Right cardiac atrium (tissue), 5 donors: Measurements from ENCODE around the gene MTFMT. TPM values are rescaled to one million over a fixed set of nuclear protein-coding genes. Genes with fewer than 3 reads are reported as not detected.
"Not testable (repeated sequence)": the region's sequence is repeated elsewhere in the genome, so short reads cannot be mapped to it uniquely, and the experiment has no call there.

Source experiments
- ATAC-seq, 2 donors: fragments of 200-7000 bp; cut with Tn5 transposase; one replicate each; pipeline versions ENCODE4 v1.8.0 to v1.9.1; 2020; ENCODE audit warnings: moderate library complexity in 2 of 2, mild to moderate bottlenecking in 1 of 2
- DNase-seq, 3 donors: peaks; one replicate each; pipeline ENCODE4 v3.0.0-alpha.2; 2020
- H3K27ac ChIP-seq: one replicate; pipeline ENCODE4 v1.5.1; 2013; ENCODE audit warnings: mild to moderate bottlenecking, low read length, control low read depth, moderate library complexity
- H3K27me3 ChIP-seq: one replicate; pipeline ENCODE4 v1.6.1; 2013; ENCODE audit not compliant: control insufficient read depth, insufficient read depth
- H3K4me1 ChIP-seq: one replicate; pipeline ENCODE4 v1.6.1; 2013; ENCODE audit warnings: low read length; ENCODE audit not compliant: control insufficient read depth, insufficient read depth
- H3K4me3 ChIP-seq: one replicate; pipeline ENCODE4 v1.5.1; 2013; ENCODE audit warnings: low read length, control low read depth
- H3K9me3 ChIP-seq: one replicate; pipeline ENCODE4 v1.6.1; 2013; ENCODE audit warnings: low read length; ENCODE audit not compliant: control insufficient read depth
- WGBS: extraction: QIAGEN DNeasy Blood & Tissue Kit; methylation state at CpG from one replicate; pipeline ENCODE4 v1.1.7; 2013; 5-methylcytosine and 5-hydroxymethylcytosine counted together
- intact Hi-C, 4 donors: fragments of 100-400 bp; cut with DNase I; formaldehyde crosslinking; loops; one replicate each; pipeline versions ENCODE4 v1.11.0 to v1.14.0; 2022 to 2023
- polyA plus RNA-seq: library from polyadenylated mRNA; stranded (reverse); fragments of 200-250 nt; gene quantifications from one replicate; pipeline ENCODE4 v1.2.3, GENCODE V29; 2013
- total RNA-seq, 4 donors: library from RNA; stranded (reverse); fragmentation: NEBNext Ultra II Directional; extraction: Animal tissue kit (Norgen Biotek cat#: 25700); gene quantifications; one replicate each; pipeline ENCODE4 v1.2.1, GENCODE V29; 2021
- donor health status: healthy with polysubstance abuse.
- donor health status: DM: no; HTN: yes; CAD: no.
- donor health status: DM: no; HTN: no; CAD: no.
- donor health status: DM: no; HTN: yes; CAD: no; lungs with severe emphysema.
- donor health status: DM: yes; HTN: yes; CAD: no.

The MTFMT gene
- total and polyA plus RNA-seq, 5 donors, result 9.9 to 18.0 (median 17.5) TPM

- H3K4me3 ChIP-seq, result no peak overlapping the region
- DNase-seq (no peak), ATAC-seq (no peak)
- H3K27me3 ChIP-seq, result no peaks in the 10 kb centered on the region
- H3K9me3 ChIP-seq, result no peaks in the 10 kb centered on the region
- WGBS, result 84% methylated on average over 1 of the region's 1 CpG
- intact Hi-C loops, result loop anchor here in 1 of 4 donors (10.0 kb wide), 1 partner anchor 57 kb away; no protein-coding TSS in a partner anchor
- H3K27ac ChIP-seq, result no peak overlapping the region
- no peaks in the 10 kb centered on the region for H3K4me1 ChIP-seq
These were observed 7.9 kb upstream of the MTFMT start for GRCh38 chr15:65037309-65037708.

- ATAC-seq (no peak), DNase-seq (no peak)
- Histone ChIP-seq H3K9me3 (no peaks in the 10 kb centered on the region), H3K4me1 (no peaks in the 10 kb centered on the region), H3K27ac (no peak overlapping the region), H3K4me3 (no peak overlapping the region), H3K27me3 (no peaks in the 10 kb centered on the region)
- WGBS, result 86% methylated on average over 11 of the region's 11 CpGs
- intact Hi-C loops, result loop anchor here in 3 of 4 donors (5.0 to 10.0 kb wide), 2 partner anchors 60 to 68 kb away; no protein-coding TSS in a partner anchor
These were observed 5.3 kb upstream of the MTFMT start for GRCh38 chr15:65034719-65035118.

GRCh38 chr15:65033659-65034269, 4.3 kb upstream of the MTFMT start:
- DNase-seq (no peak), ATAC-seq (peak in 1 of 2 donors; percentile 27)
- intact Hi-C loops, result loop anchor here in 3 of 4 donors (5.0 to 10.0 kb wide), 2 partner anchors 61 to 69 kb away; no protein-coding TSS in a partner anchor
- Histone ChIP-seq H3K27me3 (no peaks in the 10 kb centered on the region), H3K9me3 (no peaks in the 10 kb centered on the region), H3K4me3 (no peak overlapping the region), H3K27ac (no peak overlapping the region), H3K4me1 (no peaks in the 10 kb centered on the region)
- WGBS, result 13% methylated on average over 4 of the region's 4 CpGs

- no peak overlapping the region for H3K4me3 ChIP-seq
- H3K4me1 ChIP-seq, result peaks cover 5% of the 10 kb centered on the region
- H3K27me3 ChIP-seq, result no peaks in the 10 kb centered on the region
- WGBS, result 30% methylated on average over 13 of the region's 13 CpGs
- peak; percentile 51 to 81 (median 77) for DNase-seq
- ATAC-seq, result peak; percentile 72 to 76
- intact Hi-C loops, result loop anchor here in 3 of 4 donors (5.0 to 10.0 kb wide), 2 partner anchors 62 to 69 kb away; no protein-coding TSS in a partner anchor
- no peaks in the 10 kb centered on the region for H3K9me3 ChIP-seq
- no peak overlapping the region for H3K27ac ChIP-seq
These were observed 3.5 kb upstream of the MTFMT start for GRCh38 chr15:65032801-65033537.

GRCh38 chr15:65029736-65030208, 333 bp upstream of the MTFMT start:
- Histone ChIP-seq H3K4me1 (peaks cover 7% of the 10 kb centered on the region), H3K27ac (no peak overlapping the region), H3K9me3 (no peaks in the 10 kb centered on the region), H3K27me3 (no peaks in the 10 kb centered on the region), H3K4me3 (peak overlapping the region; percentile 75)
- intact Hi-C loops, result loop anchor here in 3 of 4 donors (5.0 to 10.0 kb wide), 2 partner anchors 65 to 73 kb away; no protein-coding TSS in a partner anchor
- no peak for ATAC-seq
- 63% methylated on average over 12 of the region's 12 CpGs for WGBS
- DNase-seq, result no peak

- Histone ChIP-seq H3K9me3 (no peaks in the 10 kb centered on the region), H3K27me3 (no peaks in the 10 kb centered on the region), H3K27ac (no peak overlapping the region), H3K4me1 (peaks cover 7% of the 10 kb centered on the region), H3K4me3 (peak overlapping the region; percentile 75)
- ATAC-seq (peak in 1 of 2 donors; percentile 9), DNase-seq (no peak)
- WGBS, result 54% methylated on average over 10 of the region's 10 CpGs
- intact Hi-C loops, result no loop called here
These were observed 1.1 kb downstream of the MTFMT start for GRCh38 chr15:65028338-65028737.

- ATAC-seq (no peak), DNase-seq (no peak)
- Histone ChIP-seq H3K9me3 (no peaks in the 10 kb centered on the region), H3K4me1 (peaks cover 7% of the 10 kb centered on the region), H3K27me3 (no peaks in the 10 kb centered on the region), H3K27ac (no peak overlapping the region), H3K4me3 (no peak overlapping the region)
- WGBS, result 76% methylated on average over 1 of the region's 1 CpG
- intact Hi-C loops, result no loop called here
These were observed 1.8 kb downstream of the MTFMT start for GRCh38 chr15:65027593-65027992.

GRCh38 chr15:65026756-65027155, 2.7 kb downstream of the MTFMT start:
- ATAC-seq, result no peak

GRCh38 chr15:65021488-65021887, 8.0 kb downstream of the MTFMT start:
- intact Hi-C loops, result no loop called here
- ATAC-seq, result no peak

More at GRCh38 chr15:65026756-65027155, 2.7 kb downstream of the MTFMT start:
- intact Hi-C loops, result no loop called here
- H3K9me3 ChIP-seq, result no peaks in the 10 kb centered on the region
- DNase-seq, result no peak
- no peak overlapping the region for H3K4me3 ChIP-seq
- no peak overlapping the region for H3K27ac ChIP-seq
- 85% methylated on average over 6 of the region's 6 CpGs for WGBS
- no peaks in the 10 kb centered on the region for H3K27me3 ChIP-seq
- peaks cover 7% of the 10 kb centered on the region for H3K4me1 ChIP-seq

GRCh38 chr15:65020419-65020818, 9.0 kb downstream of the MTFMT start:
- WGBS, result 89% methylated on average over 1 of the region's 1 CpG
- DNase-seq (no peak), ATAC-seq (no peak)
- H3K4me3 ChIP-seq, result no peak overlapping the region
- intact Hi-C loops, result no loop called here
- H3K4me1 ChIP-seq, result no peaks in the 10 kb centered on the region
- no peaks in the 10 kb centered on the region for H3K27me3 ChIP-seq
- H3K27ac ChIP-seq, result no peak overlapping the region
- H3K9me3 ChIP-seq, result no peaks in the 10 kb centered on the region

More at GRCh38 chr15:65021488-65021887, 8.0 kb downstream of the MTFMT start:
- no peaks in the 10 kb centered on the region for H3K4me1 ChIP-seq
- no peak overlapping the region for H3K27ac ChIP-seq
- H3K4me3 ChIP-seq, result no peak overlapping the region
- no peaks in the 10 kb centered on the region for H3K27me3 ChIP-seq
- no peak for DNase-seq
- H3K9me3 ChIP-seq, result no peaks in the 10 kb centered on the region

- not testable (repeated sequence) for H3K4me3 ChIP-seq, H3K4me1 ChIP-seq
- 89% methylated on average over 4 of the region's 4 CpGs for WGBS
These were observed 18.2 kb downstream of the MTFMT start for GRCh38 chr15:65011198-65011597.

More at GRCh38 chr15:65011198-65011597, 18.2 kb downstream of the MTFMT start:
- intact Hi-C loops, ATAC-seq, H3K27me3 ChIP-seq, DNase-seq, H3K9me3 ChIP-seq, H3K27ac ChIP-seq: not testable (repeated sequence)
